GM13977 (cell line): ENCODE measurements around the gene UBE4B.

ENCODE experiments used
- DNase-seq: peaks from one replicate; pipeline ENCODE4 v3.0.0; 2012; ENCODE audit warnings: low spot score
- in situ Hi-C: fragments of 300-500 bp; cut with MboI; formaldehyde crosslinking; loops from one replicate; pipeline ENCODE4 v1.12.0; 2022; ENCODE audit warnings: low sequenced_read_pairs, low pct_unique_long_range_greater_than_20kb, mixed read lengths, inconsistent platforms; ENCODE audit not compliant: unreplicated experiment
- TF ChIP-seq, protein P1 (sequence below): IDR thresholded peaks from 2 replicates; pipeline ENCODE4 v1.5.1; 2012; ENCODE audit warnings: mild to moderate bottlenecking, control low read depth; ENCODE audit not compliant: insufficient read depth; ENCODE audit errors: extremely low read depth, missing control alignments

The UBE4B gene

DNA sequence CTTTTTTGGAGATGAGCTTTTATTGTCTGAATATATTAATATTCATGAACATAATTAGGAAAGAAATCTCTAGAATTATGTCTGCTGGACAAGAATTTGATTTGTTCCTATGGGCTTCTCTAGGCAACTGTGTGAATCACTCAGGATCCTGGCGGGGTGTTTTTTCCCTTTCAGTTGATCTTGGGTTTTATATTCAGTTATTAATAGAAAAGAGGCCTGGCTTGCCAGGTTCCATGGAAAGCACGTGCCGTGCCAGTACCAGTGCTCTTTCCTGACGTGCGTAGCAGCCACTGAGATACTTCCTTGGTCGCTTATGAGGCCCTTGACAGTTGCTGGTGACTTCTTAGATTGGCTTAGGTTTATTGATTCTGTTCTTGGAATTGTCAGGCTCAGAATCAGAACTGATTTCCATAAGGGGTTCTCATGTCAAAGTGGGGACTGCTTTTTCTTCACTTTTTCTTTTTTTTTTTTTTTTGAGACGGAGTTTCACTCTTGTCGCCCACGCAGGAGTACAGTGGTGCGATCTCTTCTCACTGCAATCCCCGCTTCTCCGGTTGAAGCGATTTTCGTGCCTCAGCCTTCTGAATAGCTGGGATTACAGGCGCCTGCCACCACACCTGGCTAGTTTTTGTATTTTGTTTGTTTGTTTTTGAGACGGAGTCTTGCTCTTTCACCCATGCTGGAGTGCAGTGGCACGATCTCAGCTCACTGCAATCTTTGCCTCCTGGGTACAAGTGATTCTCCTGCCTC is 129.0 kb downstream of the UBE4B start:
- in situ Hi-C loops, result no loop called here
- DNase-seq, result no peak
- TF ChIP-seq, protein P1, sequence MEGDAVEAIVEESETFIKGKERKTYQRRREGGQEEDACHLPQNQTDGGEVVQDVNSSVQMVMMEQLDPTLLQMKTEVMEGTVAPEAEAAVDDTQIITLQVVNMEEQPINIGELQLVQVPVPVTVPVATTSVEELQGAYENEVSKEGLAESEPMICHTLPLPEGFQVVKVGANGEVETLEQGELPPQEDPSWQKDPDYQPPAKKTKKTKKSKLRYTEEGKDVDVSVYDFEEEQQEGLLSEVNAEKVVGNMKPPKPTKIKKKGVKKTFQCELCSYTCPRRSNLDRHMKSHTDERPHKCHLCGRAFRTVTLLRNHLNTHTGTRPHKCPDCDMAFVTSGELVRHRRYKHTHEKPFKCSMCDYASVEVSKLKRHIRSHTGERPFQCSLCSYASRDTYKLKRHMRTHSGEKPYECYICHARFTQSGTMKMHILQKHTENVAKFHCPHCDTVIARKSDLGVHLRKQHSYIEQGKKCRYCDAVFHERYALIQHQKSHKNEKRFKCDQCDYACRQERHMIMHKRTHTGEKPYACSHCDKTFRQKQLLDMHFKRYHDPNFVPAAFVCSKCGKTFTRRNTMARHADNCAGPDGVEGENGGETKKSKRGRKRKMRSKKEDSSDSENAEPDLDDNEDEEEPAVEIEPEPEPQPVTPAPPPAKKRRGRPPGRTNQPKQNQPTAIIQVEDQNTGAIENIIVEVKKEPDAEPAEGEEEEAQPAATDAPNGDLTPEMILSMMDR, result no peak

DNA sequence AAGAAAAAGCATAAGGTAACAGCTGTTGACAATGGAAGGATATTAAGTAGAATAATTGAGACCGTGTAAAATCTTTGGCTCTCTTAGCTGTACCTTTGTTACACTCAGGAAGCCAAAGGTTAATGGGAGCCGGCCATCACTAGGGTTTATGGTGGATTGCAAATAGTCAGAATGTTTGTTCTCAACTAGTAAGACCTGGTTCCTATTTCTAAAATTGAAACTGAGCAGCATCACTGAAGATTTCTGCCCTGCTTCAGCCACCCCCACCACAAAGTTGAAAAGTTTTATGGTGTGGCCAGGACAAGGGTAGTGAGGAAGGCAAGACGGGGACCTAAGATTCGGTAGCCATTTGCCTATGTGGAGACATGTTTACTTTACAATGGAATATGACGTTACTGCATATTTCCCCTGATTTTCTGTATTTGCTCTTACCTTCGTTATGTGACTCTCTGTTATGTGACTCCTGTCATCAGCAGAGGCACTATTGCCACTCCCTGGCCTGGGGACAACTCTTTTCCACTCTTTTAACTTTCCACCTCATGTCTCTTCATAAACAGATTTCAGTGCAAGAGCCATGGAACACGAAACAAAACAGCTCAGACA is 136.3 kb downstream of the UBE4B start:
- TF ChIP-seq, protein P1, result no peak
- peak; percentile 55 for DNase-seq
- in situ Hi-C loops, result no loop called here

DNA sequence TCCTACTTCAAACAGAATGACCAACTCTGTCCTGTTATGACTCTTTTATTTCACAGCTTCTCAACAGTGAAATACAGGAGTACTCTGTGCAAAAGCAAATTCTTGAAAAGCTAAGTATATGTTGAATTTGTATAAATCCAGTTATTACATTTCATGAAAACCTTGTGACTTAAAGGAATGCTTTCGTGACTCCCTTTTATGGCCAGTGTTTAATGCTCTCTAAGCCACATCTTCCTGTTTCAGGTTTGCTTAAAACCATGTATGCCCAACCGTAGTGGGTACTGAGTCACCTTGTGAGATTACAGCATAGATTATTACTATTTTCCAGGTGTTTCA is 137.4 kb downstream of the UBE4B start:
- TF ChIP-seq, protein P1, result no peak
- DNase-seq, result peak; percentile 63
- in situ Hi-C loops, result no loop called here

DNA sequence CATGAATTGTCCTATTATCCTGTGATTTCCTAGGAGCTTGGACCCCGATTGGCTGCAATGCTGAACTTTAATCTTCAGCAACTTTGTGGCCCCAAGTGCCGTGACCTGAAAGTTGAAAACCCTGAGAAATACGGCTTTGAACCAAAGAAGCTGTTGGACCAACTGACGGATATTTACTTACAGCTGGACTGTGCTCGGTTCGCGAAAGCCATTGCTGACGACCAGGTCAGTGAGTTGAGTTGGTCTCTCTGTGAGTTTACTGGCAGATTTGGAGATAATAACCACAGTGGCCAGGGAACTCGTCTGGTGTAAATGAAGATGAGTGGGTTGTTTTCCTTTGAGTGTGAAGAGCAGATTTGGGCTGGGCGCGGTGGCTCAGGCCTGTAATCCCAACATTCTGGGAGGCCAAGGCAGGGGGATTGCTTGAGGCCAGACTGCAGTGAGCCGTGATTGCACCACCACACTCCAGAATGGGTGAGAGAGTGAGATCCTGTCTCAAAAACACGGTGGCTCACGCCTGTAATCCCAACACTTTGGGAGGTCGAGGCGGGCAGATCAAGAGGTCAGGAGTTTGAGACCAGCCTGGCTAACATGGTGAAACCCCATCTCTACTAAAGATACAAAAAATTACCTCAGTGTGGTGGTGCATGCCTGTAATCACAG is 138.5 kb downstream of the UBE4B start:
- in situ Hi-C loops, result no loop called here

DNA sequence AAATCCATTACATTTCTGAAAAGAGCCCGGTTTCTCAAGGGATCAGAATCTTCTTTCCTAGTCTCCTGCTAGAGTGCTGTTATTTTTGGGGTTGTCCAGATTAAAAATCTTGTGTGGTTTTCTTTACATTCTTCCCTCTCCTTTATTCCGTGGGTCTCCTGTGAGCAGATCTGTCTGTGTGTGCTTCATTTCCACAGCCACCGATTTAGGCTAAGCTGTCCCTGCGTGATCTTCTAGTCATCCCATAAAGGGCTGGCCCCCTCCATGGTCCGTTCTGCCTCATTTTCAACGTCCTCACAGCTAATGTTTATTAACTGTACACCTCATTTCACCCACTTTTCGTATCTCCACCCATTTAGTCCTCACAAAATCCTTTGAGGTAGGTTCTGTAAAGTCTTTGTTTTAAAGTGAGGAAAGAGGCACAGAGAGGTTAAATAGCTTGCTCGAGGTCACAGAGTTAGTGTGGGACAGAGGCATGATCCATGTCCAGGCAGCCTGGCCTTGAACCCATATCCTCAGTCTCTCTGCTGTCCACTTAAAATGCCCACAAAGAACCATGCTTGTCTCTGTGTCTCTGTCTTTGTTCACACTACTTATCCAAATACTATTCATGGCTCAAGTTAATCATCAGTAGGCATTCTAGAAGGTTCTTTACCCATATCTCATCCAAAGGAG is 139.4 kb downstream of the UBE4B start:
- DNase-seq, result no peak
- in situ Hi-C loops, result no loop called here
- TF ChIP-seq, protein P1, result no peak

More for the DNA sequence above, 138.5 kb downstream of the UBE4B start:
- DNase-seq, result no peak
- TF ChIP-seq, protein P1, result no peak

DNA sequence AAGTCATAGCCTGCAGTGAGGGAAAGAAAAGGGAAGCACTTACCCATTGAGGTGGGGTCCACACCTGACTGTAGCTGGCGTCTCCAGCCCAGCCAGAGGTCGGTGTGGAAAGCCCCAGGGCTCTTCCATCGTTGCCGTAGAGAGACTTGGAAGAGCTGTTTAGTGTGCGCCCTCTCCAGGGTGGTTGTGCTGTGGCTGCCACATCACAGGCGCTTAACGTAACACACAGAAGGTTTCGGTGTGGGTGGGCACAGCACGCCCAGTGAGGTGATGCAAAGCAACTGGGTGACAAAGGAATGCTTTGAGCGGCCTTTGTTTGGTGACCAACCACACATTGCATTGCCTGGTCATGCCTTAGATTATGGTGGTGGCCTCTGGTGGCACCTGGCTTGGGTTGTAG is 140.8 kb downstream of the UBE4B start:
- peak; percentile 64 for DNase-seq
- TF ChIP-seq, protein P1, result peak; percentile 34
- in situ Hi-C loops, result no loop called here
